GM12892 (cell line): ENCODE measurements around the gene ACADM.
"Not testable (repeated sequence)": the region's sequence is repeated elsewhere in the genome, so short reads cannot be mapped to it uniquely, and the experiment has no call there.

ENCODE experiments used
- POLR2A ChIP-seq: IDR thresholded peaks from 2 replicates; pipeline ENCODE4 v1.6.1; 2011; ENCODE audit warnings: low read depth, low read length, control low read depth
- POLR2AphosphoS5 ChIP-seq: IDR thresholded peaks from 2 replicates; pipeline ENCODE4 v1.6.1; 2011; ENCODE audit warnings: low read depth, low read length, control low read depth
- TAF1 ChIP-seq: IDR thresholded peaks from 2 replicates; pipeline ENCODE4 v1.6.1; 2011; ENCODE audit warnings: low read depth, mild to moderate bottlenecking, control low read depth, low read length, borderline replicate concordance

GRCh38 chr1:75777812-75778211, 53.3 kb downstream of the ACADM start:
- not testable (repeated sequence) for TF ChIP-seq POLR2A, POLR2AphosphoS5, TAF1
